Fibroblast of lung (primary cell): ENCODE data around the gene CNNM2.

Source experiments
- EZH2 ChIP-seq: IDR thresholded peaks from 2 replicates; pipeline ENCODE4 v1.5.1; 2012; ENCODE audit warnings: low read length, control low read depth, mild to moderate bottlenecking; ENCODE audit errors: missing control alignments
- TF ChIP-seq, protein P1 (sequence below), 2 donors: IDR thresholded peaks in 1 of 2; conservative IDR thresholded peaks in 1 of 2; 1 replicate in 1 of 2; 2 replicates in 1 of 2; pipeline ENCODE4 v1.5.1; 2011 to 2012; ENCODE audit warnings: low read length in 2 of 2, control low read depth in 1 of 2, inconsistent platforms in 1 of 2, low read depth in 1 of 2, mild to moderate bottlenecking in 1 of 2

- TF ChIP-seq EZH2 = no peak
- TF ChIP-seq, protein P1, sequence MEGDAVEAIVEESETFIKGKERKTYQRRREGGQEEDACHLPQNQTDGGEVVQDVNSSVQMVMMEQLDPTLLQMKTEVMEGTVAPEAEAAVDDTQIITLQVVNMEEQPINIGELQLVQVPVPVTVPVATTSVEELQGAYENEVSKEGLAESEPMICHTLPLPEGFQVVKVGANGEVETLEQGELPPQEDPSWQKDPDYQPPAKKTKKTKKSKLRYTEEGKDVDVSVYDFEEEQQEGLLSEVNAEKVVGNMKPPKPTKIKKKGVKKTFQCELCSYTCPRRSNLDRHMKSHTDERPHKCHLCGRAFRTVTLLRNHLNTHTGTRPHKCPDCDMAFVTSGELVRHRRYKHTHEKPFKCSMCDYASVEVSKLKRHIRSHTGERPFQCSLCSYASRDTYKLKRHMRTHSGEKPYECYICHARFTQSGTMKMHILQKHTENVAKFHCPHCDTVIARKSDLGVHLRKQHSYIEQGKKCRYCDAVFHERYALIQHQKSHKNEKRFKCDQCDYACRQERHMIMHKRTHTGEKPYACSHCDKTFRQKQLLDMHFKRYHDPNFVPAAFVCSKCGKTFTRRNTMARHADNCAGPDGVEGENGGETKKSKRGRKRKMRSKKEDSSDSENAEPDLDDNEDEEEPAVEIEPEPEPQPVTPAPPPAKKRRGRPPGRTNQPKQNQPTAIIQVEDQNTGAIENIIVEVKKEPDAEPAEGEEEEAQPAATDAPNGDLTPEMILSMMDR (conservative IDR thresholded peaks at IDR 0.05 in 1 of 2, IDR thresholded peaks at IDR 0.05 in 1 of 2; ENCODE audit: low read depth in 1 of 2, low read length in 2 of 2) = no peak
Observed at GRCh38 chr10:102964713-102965112, 46.6 kb downstream of the CNNM2 start.
